ENCODE data around the gene BCAP31. TPM values are rescaled to one million over a fixed set of nuclear protein-coding genes. Genes with fewer than 3 reads are reported as not detected.
A peak's percentile ranks its signal among the peaks of the same experiment; 100 is the strongest.

The BCAP31 gene
- total and polyA plus RNA-seq, 2 of the 13 experiments (the other 11 are each of a cell fraction or from before 2014, with no cell fraction given): 139 to 178 TPM

- TF ChIP-seq ZBTB7A (CRISPR knock-in tag; IDR thresholded peaks at IDR 0.05): no peak
- no peak for TF ChIP-seq ELF1 (CRISPR knock-in tag; IDR thresholded peaks at IDR 0.05)
- no peak for TF ChIP-seq RNF219 (CRISPR knock-in tag; IDR thresholded peaks at IDR 0.05)
- no peak for TF ChIP-seq ZNF441 (CRISPR knock-in tag; IDR thresholded peaks at IDR 0.05; ENCODE audit: borderline replicate concordance)
- TF ChIP-seq MYC (CRISPR knock-in tag; IDR thresholded peaks at IDR 0.05; ENCODE audit: borderline replicate concordance): peak; percentile 49
- TF ChIP-seq, protein P1, sequence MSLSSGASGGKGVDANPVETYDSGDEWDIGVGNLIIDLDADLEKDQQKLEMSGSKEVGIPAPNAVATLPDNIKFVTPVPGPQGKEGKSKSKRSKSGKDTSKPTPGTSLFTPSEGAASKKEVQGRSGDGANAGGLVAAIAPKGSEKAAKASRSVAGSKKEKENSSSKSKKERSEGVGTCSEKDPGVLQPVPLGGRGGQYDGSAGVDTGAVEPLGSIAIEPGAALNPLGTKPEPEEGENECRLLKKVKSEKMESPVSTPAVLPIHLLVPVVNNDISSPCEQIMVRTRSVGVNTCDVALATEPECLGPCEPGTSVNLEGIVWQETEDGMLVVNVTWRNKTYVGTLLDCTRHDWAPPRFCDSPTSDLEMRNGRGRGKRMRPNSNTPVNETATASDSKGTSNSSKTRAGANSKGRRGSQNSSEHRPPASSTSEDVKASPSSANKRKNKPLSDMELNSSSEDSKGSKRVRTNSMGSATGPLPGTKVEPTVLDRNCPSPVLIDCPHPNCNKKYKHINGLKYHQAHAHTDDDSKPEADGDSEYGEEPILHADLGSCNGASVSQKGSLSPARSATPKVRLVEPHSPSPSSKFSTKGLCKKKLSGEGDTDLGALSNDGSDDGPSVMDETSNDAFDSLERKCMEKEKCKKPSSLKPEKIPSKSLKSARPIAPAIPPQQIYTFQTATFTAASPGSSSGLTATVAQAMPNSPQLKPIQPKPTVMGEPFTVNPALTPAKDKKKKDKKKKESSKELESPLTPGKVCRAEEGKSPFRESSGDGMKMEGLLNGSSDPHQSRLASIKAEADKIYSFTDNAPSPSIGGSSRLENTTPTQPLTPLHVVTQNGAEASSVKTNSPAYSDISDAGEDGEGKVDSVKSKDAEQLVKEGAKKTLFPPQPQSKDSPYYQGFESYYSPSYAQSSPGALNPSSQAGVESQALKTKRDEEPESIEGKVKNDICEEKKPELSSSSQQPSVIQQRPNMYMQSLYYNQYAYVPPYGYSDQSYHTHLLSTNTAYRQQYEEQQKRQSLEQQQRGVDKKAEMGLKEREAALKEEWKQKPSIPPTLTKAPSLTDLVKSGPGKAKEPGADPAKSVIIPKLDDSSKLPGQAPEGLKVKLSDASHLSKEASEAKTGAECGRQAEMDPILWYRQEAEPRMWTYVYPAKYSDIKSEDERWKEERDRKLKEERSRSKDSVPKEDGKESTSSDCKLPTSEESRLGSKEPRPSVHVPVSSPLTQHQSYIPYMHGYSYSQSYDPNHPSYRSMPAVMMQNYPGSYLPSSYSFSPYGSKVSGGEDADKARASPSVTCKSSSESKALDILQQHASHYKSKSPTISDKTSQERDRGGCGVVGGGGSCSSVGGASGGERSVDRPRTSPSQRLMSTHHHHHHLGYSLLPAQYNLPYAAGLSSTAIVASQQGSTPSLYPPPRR (CRISPR knock-in tag; IDR thresholded peaks at IDR 0.05; ENCODE audit: borderline replicate concordance): no peak
- TF ChIP-seq, protein P2, sequence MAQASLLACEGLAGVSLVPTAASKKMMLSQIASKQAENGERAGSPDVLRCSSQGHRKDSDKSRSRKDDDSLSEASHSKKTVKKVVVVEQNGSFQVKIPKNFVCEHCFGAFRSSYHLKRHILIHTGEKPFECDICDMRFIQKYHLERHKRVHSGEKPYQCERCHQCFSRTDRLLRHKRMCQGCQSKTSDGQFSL (CRISPR knock-in tag; IDR thresholded peaks at IDR 0.05): no peak
- TF ChIP-seq SNRNP70 (IDR thresholded peaks at IDR 0.05; ENCODE audit: low read depth, low read length): no peak
- no peak for TF ChIP-seq NFE2 (CRISPR knock-in tag; IDR thresholded peaks at IDR 0.05)
- TF ChIP-seq ATF3 (CRISPR knock-in tag; IDR thresholded peaks at IDR 0.05): no peak
- TF ChIP-seq JDP2 (CRISPR knock-in tag; IDR thresholded peaks at IDR 0.05; ENCODE audit: borderline replicate concordance): no peak
- TF ChIP-seq CREBL2 (CRISPR knock-in tag; IDR thresholded peaks at IDR 0.05; ENCODE audit: borderline replicate concordance): no peak
- TF ChIP-seq AGO2 (optimal IDR thresholded peaks at IDR 0.05; ENCODE audit: low read depth, low read length): no peak
- TF ChIP-seq, protein P3, sequence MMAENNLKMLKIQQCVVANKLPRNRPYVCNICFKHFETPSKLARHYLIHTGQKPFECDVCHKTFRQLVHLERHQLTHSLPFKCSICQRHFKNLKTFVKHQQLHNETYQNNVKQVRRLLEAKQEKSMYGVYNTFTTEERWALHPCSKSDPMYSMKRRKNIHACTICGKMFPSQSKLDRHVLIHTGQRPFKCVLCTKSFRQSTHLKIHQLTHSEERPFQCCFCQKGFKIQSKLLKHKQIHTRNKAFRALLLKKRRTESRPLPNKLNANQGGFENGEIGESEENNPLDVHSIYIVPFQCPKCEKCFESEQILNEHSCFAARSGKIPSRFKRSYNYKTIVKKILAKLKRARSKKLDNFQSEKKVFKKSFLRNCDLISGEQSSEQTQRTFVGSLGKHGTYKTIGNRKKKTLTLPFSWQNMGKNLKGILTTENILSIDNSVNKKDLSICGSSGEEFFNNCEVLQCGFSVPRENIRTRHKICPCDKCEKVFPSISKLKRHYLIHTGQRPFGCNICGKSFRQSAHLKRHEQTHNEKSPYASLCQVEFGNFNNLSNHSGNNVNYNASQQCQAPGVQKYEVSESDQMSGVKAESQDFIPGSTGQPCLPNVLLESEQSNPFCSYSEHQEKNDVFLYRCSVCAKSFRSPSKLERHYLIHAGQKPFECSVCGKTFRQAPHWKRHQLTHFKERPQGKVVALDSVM (CRISPR knock-in tag; IDR thresholded peaks at IDR 0.05): no peak
- TF ChIP-seq REL (CRISPR knock-in tag; conservative IDR thresholded peaks at IDR 0.05): no peak
- TF ChIP-seq NR2C2 (CRISPR knock-in tag; IDR thresholded peaks at IDR 0.05; ENCODE audit: borderline replicate concordance): peak; percentile 75
- no peak for TF ChIP-seq RBM39 (IDR thresholded peaks at IDR 0.05; ENCODE audit: low read depth, low read length, poor library complexity, severe bottlenecking)
- 0 out of 2 replicates have a peak, but pooled peaks have one; percentile 31 for TF ChIP-seq MED1 (CRISPR knock-in tag; IDR thresholded peaks at IDR 0.05)
Observed at GRCh38 chrX:153763298-153763932, 39.2 kb upstream of the BCAP31 start (continued).

All from HepG2 (cell line).